CD8-positive, alpha-beta memory T cell (primary cell): ENCODE results near the gene ME1. TPM values are rescaled to one million over a fixed set of nuclear protein-coding genes. Genes with fewer than 3 reads are reported as not detected.

Experiments used
- CTCF ChIA-PET: fragments of 350-600 bp; sonication (Branson Sonifier 250); formaldehyde crosslinking; loops from one replicate; lab custom pipeline; 2021; ENCODE audit warnings: antibody characterized with exemption; lab: Charles Lee
- POLR2A ChIA-PET: fragments of 350-600 bp; sonication (Branson Sonifier 250); formaldehyde crosslinking; loops from one replicate; lab custom pipeline; 2021; ENCODE audit warnings: antibody characterized with exemption; lab: Charles Lee
- DNase-seq, 5 donors: peaks; one replicate each; pipeline versions ENCODE4 v3.0.0 to v3.0.0-alpha.2; 2020 to 2022; ENCODE audit warnings: mixed read lengths in 1 of 5
- H3K27ac ChIP-seq: one replicate; pipeline ENCODE4 v1.7.0; 2013; ENCODE audit warnings: low read depth, mild to moderate bottlenecking, low read length, moderate library complexity
- H3K27me3 ChIP-seq: 2 replicates; pipeline ENCODE4 v1.7.0; 2013; ENCODE audit warnings: low read length, mild to moderate bottlenecking; ENCODE audit not compliant: insufficient read depth, poor library complexity, severe bottlenecking
- H3K36me3 ChIP-seq: 2 replicates; pipeline ENCODE4 v1.7.0; 2013; ENCODE audit warnings: mild to moderate bottlenecking, low read length, moderate library complexity; ENCODE audit not compliant: insufficient read depth
- H3K4me1 ChIP-seq: 2 replicates; pipeline ENCODE4 v1.7.0; 2013; ENCODE audit warnings: mild to moderate bottlenecking, low read length, moderate library complexity; ENCODE audit not compliant: insufficient read depth
- H3K4me3 ChIP-seq: 2 replicates; pipeline ENCODE4 v1.7.0; 2013; ENCODE audit warnings: mild to moderate bottlenecking, low read length
- H3K9me3 ChIP-seq: 2 replicates; pipeline ENCODE4 v1.7.0; 2013; ENCODE audit warnings: mild to moderate bottlenecking, low read length
- H3K27ac Mint-ChIP-seq, 8 donors: one replicate each; pipeline ENCODE4 v1.8.0; 2020 to 2021; ENCODE audit warnings: mixed read lengths in 8 of 8, mild to moderate bottlenecking in 6 of 8, inconsistent platforms in 3 of 8, moderate library complexity in 3 of 8
- H3K27me3 Mint-ChIP-seq, 2 donors: one replicate each; pipeline ENCODE4 v1.8.0; 2020 to 2021; ENCODE audit warnings: mixed read lengths in 2 of 2, mild to moderate bottlenecking in 1 of 2, moderate library complexity in 1 of 2
- H3K36me3 Mint-ChIP-seq, 3 donors: one replicate each; pipeline ENCODE4 v1.8.0; 2020 to 2021; ENCODE audit warnings: mixed read lengths in 3 of 3, inconsistent platforms in 1 of 3, mild to moderate bottlenecking in 1 of 3
- H3K4me1 Mint-ChIP-seq, 3 donors: one replicate each; pipeline ENCODE4 v1.8.0; 2020 to 2021; ENCODE audit warnings: mixed read lengths in 3 of 3, inconsistent platforms in 1 of 3, mild to moderate bottlenecking in 1 of 3
- H3K4me3 Mint-ChIP-seq, 7 donors: one replicate each; pipeline ENCODE4 v1.8.0; 2020 to 2021; ENCODE audit warnings: mixed read lengths in 7 of 7, mild to moderate bottlenecking in 6 of 7, moderate library complexity in 4 of 7, inconsistent platforms in 2 of 7
- H3K9me3 Mint-ChIP-seq, 5 donors: one replicate each; pipeline ENCODE4 v1.8.0; 2020 to 2022; ENCODE audit warnings: mixed read lengths in 5 of 5, mild to moderate bottlenecking in 3 of 5, moderate library complexity in 2 of 5, inconsistent platforms in 1 of 5
- polyA plus RNA-seq: library from polyadenylated mRNA; unstranded; fragments of 300-500 nt; fragmentation: Illumina TruSeq; gene quantifications from one replicate; pipeline ENCODE4 v1.2.3, GENCODE V29; 2021
- total RNA-seq, 2 experiments: library from RNA; stranded (reverse); gene quantifications; one replicate each; pipeline ENCODE4 v1.2.3, GENCODE V29; 2021

ME1 gene
- total and polyA plus RNA-seq, 3 experiments from 2014 or later, result 0.42 to 4.9 (median 0.50) TPM

DNA sequence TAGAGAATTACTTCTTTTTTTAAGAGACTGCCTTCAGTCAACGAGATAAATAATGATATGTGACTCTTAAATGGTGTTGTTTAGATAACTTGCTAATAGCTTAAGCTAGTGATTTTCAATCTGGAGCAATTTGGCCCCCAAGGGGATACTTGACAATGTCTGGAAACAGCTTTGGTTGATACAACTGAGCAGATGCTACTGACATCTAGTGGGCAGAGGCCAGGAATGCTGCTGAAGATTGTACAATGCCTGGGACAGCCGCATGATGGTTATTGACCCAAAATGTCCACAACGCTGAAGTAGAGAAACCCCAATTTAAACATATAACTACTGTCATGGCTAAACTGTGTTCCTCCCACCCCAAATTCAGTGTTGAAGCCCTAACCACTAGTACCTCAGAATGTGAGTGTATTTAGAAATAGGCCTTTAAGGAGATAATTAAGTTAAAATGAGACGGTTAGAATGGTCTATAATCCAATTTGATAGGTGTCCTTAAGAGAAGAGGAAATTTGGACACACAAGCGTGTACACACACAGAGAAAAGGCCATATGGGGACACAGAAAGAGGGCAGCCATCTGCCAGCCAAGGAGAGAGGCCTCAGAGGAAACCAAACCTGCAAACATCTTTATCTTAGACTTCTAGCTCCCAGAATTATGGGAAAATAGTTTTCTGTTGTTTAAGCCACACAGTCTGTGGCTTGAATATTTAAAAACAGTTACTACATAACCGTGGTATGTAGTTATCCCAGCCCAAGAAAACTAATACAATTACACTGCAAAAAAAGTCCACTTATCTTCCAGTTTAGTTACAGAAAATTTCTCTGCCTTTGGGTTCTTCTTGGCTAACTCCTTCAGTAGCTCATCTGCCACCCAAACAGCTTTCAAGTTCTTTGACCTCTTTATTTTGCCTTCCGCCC lies 215.5 kb downstream of the ME1 start:
- H3K4me3 Mint-ChIP-seq, result no peak overlapping the region
- no peak overlapping the region for H3K27ac ChIP-seq
- peaks cover 6% of the 10 kb centered on the region for H3K27me3 ChIP-seq
- H3K36me3 ChIP-seq, result no peaks in the 10 kb centered on the region
- no peaks in the 10 kb centered on the region for H3K9me3 Mint-ChIP-seq
- no peaks in the 10 kb centered on the region for H3K9me3 ChIP-seq
- H3K27me3 Mint-ChIP-seq, result peaks cover 8 to 16% of the 10 kb centered on the region in 2 donors
- no peaks in the 10 kb centered on the region for H3K4me1 Mint-ChIP-seq
- no peak overlapping the region for H3K4me3 ChIP-seq
- CTCF ChIA-PET, result interaction anchor here (0.6 to 6.7 kb wide), 11 partner anchors 9 to 300 kb away, joined by 3 to 88 read pairs (median 3); partner anchors contain the start of genes DOP1A and UBE3D
- H3K27ac Mint-ChIP-seq, result peak overlapping the region in 1 of 8 donors; percentile 47
- peak in 4 of 5 donors; percentile 22 to 68 (median 40) for DNase-seq
- no peaks in the 10 kb centered on the region for H3K36me3 Mint-ChIP-seq
- no peaks in the 10 kb centered on the region for H3K4me1 ChIP-seq
- POLR2A ChIA-PET, result interaction anchor here (0.9 kb wide), 1 partner anchor 148 kb away, joined by 3 read pairs; the partner anchor contains the start of gene DOP1A

DNA sequence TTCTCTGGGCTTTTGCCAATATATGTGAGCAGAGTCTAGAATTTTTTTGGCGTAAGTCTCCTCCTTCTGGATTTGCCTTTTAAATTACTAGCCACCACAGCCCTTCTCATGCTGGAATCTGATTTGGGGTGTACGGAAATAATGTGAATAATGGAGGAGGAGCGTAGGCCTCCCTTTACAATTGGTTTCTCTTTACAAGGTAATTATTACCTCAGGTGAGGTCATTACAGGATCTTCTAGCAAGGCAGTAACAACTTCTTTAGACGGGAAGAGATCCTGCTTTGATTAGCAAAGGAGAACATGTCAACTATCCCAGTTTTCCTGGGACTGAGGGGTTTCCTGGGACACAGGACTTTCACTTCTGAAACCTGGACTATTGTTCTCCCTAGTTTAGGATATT lies 228.8 kb downstream of the ME1 start:
- H3K27ac Mint-ChIP-seq, result no peak overlapping the region
- CTCF ChIA-PET, result no interaction called here

DNA sequence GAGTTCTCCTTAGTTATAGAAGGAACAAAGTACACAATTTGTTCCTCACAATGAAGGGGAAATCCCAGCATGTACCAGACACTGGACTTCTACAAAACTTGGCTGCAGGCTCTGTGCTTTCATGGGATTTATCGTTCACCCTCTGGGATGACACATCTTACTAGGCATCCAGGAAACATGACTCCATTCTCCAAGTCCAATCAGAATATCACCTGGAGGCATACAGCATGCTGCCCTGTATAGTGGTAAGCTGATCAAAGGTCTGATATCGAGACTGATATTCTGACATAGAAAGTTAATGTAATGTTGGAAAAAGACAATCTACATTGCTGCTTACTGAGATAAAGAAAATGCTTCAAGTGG lies 231.0 kb downstream of the ME1 start:
- peak overlapping the region in 1 of 7 donors; percentile 18 for H3K4me3 Mint-ChIP-seq
- H3K27me3 Mint-ChIP-seq, result no peaks in the 10 kb centered on the region
- Histone ChIP-seq H3K4me1 (no peaks in the 10 kb centered on the region), H3K27ac (no peak overlapping the region), H3K36me3 (no peaks in the 10 kb centered on the region), H3K4me3 (no peak overlapping the region), H3K27me3 (no peaks in the 10 kb centered on the region), H3K9me3 (no peaks in the 10 kb centered on the region)
- H3K36me3 Mint-ChIP-seq, result peaks cover 0 to 5% (median 2%) of the 10 kb centered on the region in 3 donors
- H3K4me1 Mint-ChIP-seq, result peaks cover 4 to 11% (median 4%) of the 10 kb centered on the region in 3 donors
- ChIA-PET POLR2A (no interaction called here), CTCF (interaction anchor here (4.8 kb wide), 1 partner anchor 133 kb away, joined by 22 read pairs; the partner anchor contains the start of genes DOP1A and UBE3D)
- DNase-seq, result no peak
- peak overlapping the region in 1 of 8 donors; percentile 35 for H3K27ac Mint-ChIP-seq
- no peaks in the 10 kb centered on the region for H3K9me3 Mint-ChIP-seq

More for the DNA sequence above, 228.8 kb downstream of the ME1 start:
- Histone ChIP-seq H3K27ac (no peak overlapping the region), H3K4me3 (no peak overlapping the region), H3K27me3 (no peaks in the 10 kb centered on the region), H3K36me3 (no peaks in the 10 kb centered on the region), H3K9me3 (no peaks in the 10 kb centered on the region), H3K4me1 (no peaks in the 10 kb centered on the region)
- DNase-seq, result no peak
- no peaks in the 10 kb centered on the region for H3K9me3 Mint-ChIP-seq
- H3K4me3 Mint-ChIP-seq, result no peak overlapping the region
- POLR2A ChIA-PET, result no interaction called here
- H3K27me3 Mint-ChIP-seq, result peaks cover 0 to 10% of the 10 kb centered on the region in 2 donors
- no peaks in the 10 kb centered on the region for H3K4me1 Mint-ChIP-seq
- peaks cover 0 to 4% (median 1%) of the 10 kb centered on the region in 3 donors for H3K36me3 Mint-ChIP-seq

DNA sequence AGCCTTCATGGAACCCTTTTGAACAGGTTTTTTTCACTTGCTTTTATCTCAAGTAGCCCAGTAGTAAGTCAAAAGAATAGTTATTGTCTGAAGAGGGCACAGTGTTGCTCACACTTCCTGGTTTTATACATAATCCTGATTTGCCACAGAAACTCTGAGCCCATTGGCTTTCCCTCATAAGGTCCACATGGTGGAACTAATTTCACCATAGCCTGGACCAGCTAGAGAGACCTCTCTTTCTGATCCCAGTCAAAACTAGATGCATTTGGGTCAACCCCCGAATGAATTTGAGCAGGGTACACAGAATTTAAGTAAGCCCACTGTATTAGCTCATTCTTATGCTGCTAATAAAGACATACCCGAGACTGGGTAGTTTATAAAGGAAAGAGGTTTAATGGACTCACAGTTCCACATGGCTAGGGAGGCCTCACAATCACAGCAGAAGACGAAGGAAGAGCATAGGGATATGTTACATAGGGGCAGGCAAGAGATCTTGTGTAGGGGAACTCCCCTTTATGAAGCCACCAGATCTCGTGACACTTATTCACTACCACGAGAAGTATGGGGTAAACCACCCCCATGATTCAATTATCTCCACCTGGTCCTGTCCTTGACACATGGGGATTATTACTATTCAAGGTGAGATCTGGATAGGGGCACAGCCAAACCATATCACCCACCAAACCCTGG lies 231.5 kb downstream of the ME1 start:
- ChIA-PET POLR2A (no interaction called here), CTCF (interaction anchor here (4.8 kb wide), 1 partner anchor 133 kb away, joined by 22 read pairs; the partner anchor contains the start of genes DOP1A and UBE3D)
- Histone ChIP-seq H3K4me3 (no peak overlapping the region), H3K36me3 (no peaks in the 10 kb centered on the region), H3K27ac (no peak overlapping the region), H3K9me3 (no peaks in the 10 kb centered on the region), H3K27me3 (no peaks in the 10 kb centered on the region), H3K4me1 (peaks cover 3% of the 10 kb centered on the region)
- Mint-ChIP-seq H3K9me3 (no peaks in the 10 kb centered on the region), H3K4me1 (peaks cover 9 to 16% (median 9%) of the 10 kb centered on the region in 3 donors), H3K36me3 (peaks cover 0 to 6% (median 2%) of the 10 kb centered on the region in 3 donors), H3K27ac (peak overlapping the region in 4 of 8 donors; percentile 29 to 41 (median 32)), H3K4me3 (peak overlapping the region in 1 of 7 donors; percentile 51), H3K27me3 (no peaks in the 10 kb centered on the region)
- DNase-seq, result no peak

DNA sequence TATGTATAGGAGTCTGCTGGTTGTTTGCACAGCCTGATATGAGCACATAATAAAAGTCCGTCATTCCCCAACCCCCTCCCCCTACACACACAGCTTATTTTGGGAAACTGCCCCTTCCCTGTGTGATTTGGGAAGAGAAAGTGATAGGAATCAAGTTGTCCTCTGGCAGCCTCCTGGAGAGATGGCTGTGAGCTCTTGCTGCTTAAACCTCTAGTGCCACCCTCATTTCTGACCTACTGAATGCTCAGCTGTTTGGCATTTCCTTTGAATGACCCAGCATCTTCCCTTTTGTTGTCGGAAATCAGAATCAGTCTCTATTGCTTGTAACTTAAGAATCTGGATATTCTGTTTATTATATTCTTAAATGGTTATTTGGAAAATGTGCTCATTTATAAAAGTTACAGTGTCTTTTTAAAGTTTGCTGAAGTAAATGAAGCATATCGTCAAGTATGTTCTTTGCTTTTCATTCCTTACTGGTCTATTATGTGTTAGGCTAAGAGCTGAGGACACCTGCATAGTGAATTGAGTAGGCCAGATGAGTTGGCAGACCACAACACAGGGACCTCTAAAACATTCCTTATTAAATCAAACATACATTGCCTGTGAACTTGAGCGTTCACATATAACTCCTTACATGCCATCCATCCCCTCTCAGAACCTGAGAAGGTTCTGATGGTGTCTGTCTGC lies 232.2 kb downstream of the ME1 start:
- CTCF ChIA-PET, result interaction anchor here (1.8 to 4.8 kb wide), 2 partner anchors 17 to 132 kb away, joined by 6 to 22 read pairs; partner anchors contain the start of genes DOP1A and UBE3D
- DNase-seq, result no peak

DNA sequence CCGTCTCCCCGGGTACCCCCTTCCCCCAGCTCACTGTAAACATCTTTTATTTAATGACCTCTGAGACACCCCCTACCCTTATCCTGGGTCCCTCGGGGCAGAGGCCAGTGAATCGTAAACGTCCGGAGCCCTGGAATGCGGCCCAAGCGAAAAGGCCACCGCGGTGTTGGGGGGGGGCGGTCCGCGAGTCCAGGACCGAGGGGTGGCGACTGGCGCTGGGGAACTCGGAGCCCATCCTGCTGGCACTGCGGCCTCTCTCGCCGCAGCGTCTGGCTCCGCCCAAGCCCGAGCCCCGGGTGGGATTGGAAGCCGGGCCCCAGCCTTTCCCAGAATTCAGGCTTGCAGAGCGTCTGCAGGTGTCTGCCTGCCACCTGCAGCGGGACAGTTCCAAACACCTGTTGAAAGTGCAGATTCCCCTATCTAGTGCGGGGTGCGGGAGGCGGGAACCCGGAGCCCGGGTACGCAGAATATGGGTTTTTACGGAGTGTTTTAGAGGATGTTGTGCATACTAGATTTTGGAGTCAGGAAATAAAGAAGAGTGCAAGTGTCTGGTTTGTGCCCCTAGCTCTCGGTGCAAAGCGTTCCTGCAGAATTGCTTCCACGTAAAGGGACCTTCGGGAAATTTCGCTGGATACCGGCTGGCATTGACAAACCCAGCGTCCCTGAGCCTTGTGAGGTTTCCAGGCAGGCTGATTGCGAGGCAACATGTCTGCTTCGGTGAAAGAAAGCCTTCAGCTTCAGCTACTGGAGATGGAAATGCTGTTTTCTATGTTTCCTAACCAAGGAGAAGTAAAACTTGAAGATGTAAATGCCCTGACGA lies 236.9 kb downstream of the ME1 start:
- no peaks in the 10 kb centered on the region for H3K9me3 Mint-ChIP-seq
- H3K27ac ChIP-seq, result peak overlapping the region; percentile 85
- ChIA-PET CTCF (interaction anchor here (1.0 to 2.1 kb wide), 2 partner anchors 127 to 128 kb away, joined by 3 to 11 read pairs; partner anchors contain the start of genes DOP1A and UBE3D), POLR2A (interaction anchor here (0.6 to 1.7 kb wide), 2 partner anchors 128 to 952 kb away, joined by 4 read pairs; partner anchors contain the start of gene UBE3D)
- peak overlapping the region; percentile 88 for H3K4me3 ChIP-seq
- peak overlapping the region; percentile 74 to 99 (median 97) for H3K4me3 Mint-ChIP-seq
- H3K27me3 Mint-ChIP-seq, result no peaks in the 10 kb centered on the region
- no peaks in the 10 kb centered on the region for H3K27me3 ChIP-seq
- DNase-seq, result peak; percentile 12 to 49 (median 31)
- no peaks in the 10 kb centered on the region for H3K36me3 ChIP-seq
- H3K36me3 Mint-ChIP-seq, result peaks cover 0 to 27% (median 8%) of the 10 kb centered on the region in 3 donors
- peak overlapping the region; percentile 6 to 85 (median 68) for H3K27ac Mint-ChIP-seq
- no peaks in the 10 kb centered on the region for H3K9me3 ChIP-seq
- H3K4me1 Mint-ChIP-seq, result peaks cover 40 to 58% (median 53%) of the 10 kb centered on the region in 3 donors
- H3K4me1 ChIP-seq, result peaks cover 15% of the 10 kb centered on the region

More for the DNA sequence above, 232.2 kb downstream of the ME1 start:
- H3K4me1 Mint-ChIP-seq, result peaks cover 14 to 21% (median 15%) of the 10 kb centered on the region in 3 donors
- H3K4me3 Mint-ChIP-seq, result peak overlapping the region in 1 of 7 donors; percentile 51
- Histone ChIP-seq H3K4me1 (peaks cover 7% of the 10 kb centered on the region), H3K9me3 (no peaks in the 10 kb centered on the region), H3K27ac (no peak overlapping the region), H3K36me3 (no peaks in the 10 kb centered on the region), H3K27me3 (no peaks in the 10 kb centered on the region), H3K4me3 (no peak overlapping the region)
- peaks cover 0 to 7% (median 2%) of the 10 kb centered on the region in 3 donors for H3K36me3 Mint-ChIP-seq
- H3K9me3 Mint-ChIP-seq, result no peaks in the 10 kb centered on the region
- no peaks in the 10 kb centered on the region for H3K27me3 Mint-ChIP-seq
- POLR2A ChIA-PET, result no interaction called here
- H3K27ac Mint-ChIP-seq, result peak overlapping the region in 3 of 8 donors; percentile 18 to 59 (median 41)
